ENCODE measurements around the gene NCOA5.

The NCOA5 gene

GRCh38 chr20:46089417-46090388 is at the start of gene NCOA5:
Gene NCOA5 (minus strand): TSS chr20:46089962. CDS start chr20:46079424, 10,538 bp downstream.
- in situ Hi-C loops (cut with MboI; ENCODE audit: low sequenced_read_pairs): no loop called here

GRCh38 chr20:46139266-46139889 is 49.6 kb upstream of the NCOA5 start:
- in situ Hi-C loops (cut with MboI; ENCODE audit: low sequenced_read_pairs): no loop called here

GRCh38 chr20:46137816-46138215 is 48.1 kb upstream of the NCOA5 start:
- in situ Hi-C loops (cut with MboI; ENCODE audit: low sequenced_read_pairs): no loop called here

- in situ Hi-C loops (cut with MboI; ENCODE audit: low sequenced_read_pairs): no loop called here
Observed at GRCh38 chr20:46135856-46136633, 46.3 kb upstream of the NCOA5 start.

- in situ Hi-C loops (cut with MboI; ENCODE audit: low sequenced_read_pairs): no loop called here
Observed at GRCh38 chr20:46134716-46135115, 45.0 kb upstream of the NCOA5 start.

GRCh38 chr20:46133886-46134654 is 44.3 kb upstream of the NCOA5 start:
- in situ Hi-C loops (cut with MboI; ENCODE audit: low sequenced_read_pairs): no loop called here

- in situ Hi-C loops (cut with MboI; ENCODE audit: low sequenced_read_pairs): no loop called here
Observed at GRCh38 chr20:46132705-46133120, 43.0 kb upstream of the NCOA5 start.

GRCh38 chr20:46131396-46131795 is 41.6 kb upstream of the NCOA5 start:
- in situ Hi-C loops (cut with MboI; ENCODE audit: low sequenced_read_pairs): no loop called here

GRCh38 chr20:46130534-46130933 is 40.8 kb upstream of the NCOA5 start:
- in situ Hi-C loops (cut with MboI; ENCODE audit: low sequenced_read_pairs): no loop called here

- in situ Hi-C loops (cut with MboI; ENCODE audit: low sequenced_read_pairs): no loop called here
Observed at GRCh38 chr20:46129955-46130481, 40.3 kb upstream of the NCOA5 start.

- in situ Hi-C loops (cut with MboI; ENCODE audit: low sequenced_read_pairs): no loop called here
Observed at GRCh38 chr20:46128310-46129151, 38.8 kb upstream of the NCOA5 start.

GRCh38 chr20:46127396-46128010 is 37.7 kb upstream of the NCOA5 start:
- in situ Hi-C loops (cut with MboI; ENCODE audit: low sequenced_read_pairs): no loop called here

- in situ Hi-C loops (cut with MboI; ENCODE audit: low sequenced_read_pairs): no loop called here
Observed at GRCh38 chr20:46126440-46127056, 36.8 kb upstream of the NCOA5 start.

- in situ Hi-C loops (cut with MboI; ENCODE audit: low sequenced_read_pairs): no loop called here
Observed at GRCh38 chr20:46123482-46124245, 33.9 kb upstream of the NCOA5 start.

GRCh38 chr20:46122516-46123481 is 33.0 kb upstream of the NCOA5 start:
- in situ Hi-C loops (cut with MboI; ENCODE audit: low sequenced_read_pairs): no loop called here

- in situ Hi-C loops (cut with MboI; ENCODE audit: low sequenced_read_pairs): no loop called here
Observed at GRCh38 chr20:46122071-46122470, 32.3 kb upstream of the NCOA5 start.

Measured in hTERT RPE-1 (cell line).